IMR-90 (cell line): ENCODE measurements around the gene STIM1. TPM values are rescaled to one million over a fixed set of nuclear protein-coding genes. Genes with fewer than 3 reads are reported as not detected.
A peak's percentile ranks its signal among the peaks of the same experiment; 100 is the strongest.

Source experiments
- ATAC-seq: fragments of 200-7000 bp; cut with Tn5 transposase; 2 replicates; pipeline ENCODE4 v1.9.1; 2020; ENCODE audit warnings: low read depth, mild to moderate bottlenecking, moderate library complexity
- BruUV-seq: library from RNA; stranded (reverse); fragments of 400-500 nt; replicated peaks from 2 replicates; lab custom pipeline; 2021; lab: Mats Ljungman, UMichigan
- CTCF ChIA-PET: fragments of 300-600 bp; formaldehyde crosslinking; extraction: SDS; loops from one replicate; lab custom pipeline; 2021; ENCODE audit warnings: antibody characterized with exemption; lab: Yijun Ruan, JAX
- POLR2A ChIA-PET: fragments of 300-600 bp; sonication (Branson Sonifier 250); formaldehyde crosslinking; loops from one replicate; lab custom pipeline; 2022; ENCODE audit warnings: antibody characterized with exemption; ENCODE audit not compliant: unreplicated experiment; lab: Charles Lee
- DNase-seq: peaks from one replicate; pipeline ENCODE4 v3.0.0; 2013
- H2AFZ ChIP-seq: replicated peaks from 2 replicates; pipeline ENCODE3; 2013; ENCODE audit warnings: low read length, mild to moderate bottlenecking; ENCODE audit not compliant: poor library complexity
- H2AK5ac ChIP-seq: 2 replicates; pipeline ENCODE4 v1.6.1; 2013; ENCODE audit warnings: low read depth, low read length, inconsistent platforms
- H2AK9ac ChIP-seq: replicated peaks from 2 replicates; pipeline ENCODE3; 2013; ENCODE audit warnings: mild to moderate bottlenecking, low read depth, low read length, moderate library complexity; ENCODE audit not compliant: poor library complexity
- H2BK120ac ChIP-seq: 2 replicates; pipeline ENCODE4 v1.6.1; 2013; ENCODE audit warnings: low read depth, low read length, inconsistent platforms
- H2BK15ac ChIP-seq: 3 replicates; pipeline ENCODE4 v1.6.1; 2013; ENCODE audit warnings: low read depth, low read length, inconsistent platforms
- H2BK20ac ChIP-seq: 2 replicates; pipeline ENCODE4 v1.6.1; 2013; ENCODE audit warnings: low read depth, mild to moderate bottlenecking, inconsistent platforms, low read length, moderate library complexity
- H2BK5ac ChIP-seq: 2 replicates; pipeline ENCODE4 v1.6.1; 2013; ENCODE audit warnings: mild to moderate bottlenecking, low read depth, low read length, inconsistent platforms; ENCODE audit not compliant: poor library complexity, severe bottlenecking
- H3K14ac ChIP-seq: replicated peaks from 2 replicates; pipeline ENCODE4 v1.6.1; 2013; ENCODE audit warnings: low read depth, low read length, inconsistent platforms
- H3K18ac ChIP-seq: 2 replicates; pipeline ENCODE4 v1.6.1; 2013; ENCODE audit warnings: low read depth, low read length, control low read depth
- H3K23ac ChIP-seq: 2 replicates; pipeline ENCODE4 v1.6.1; 2013; ENCODE audit warnings: low read depth, low read length, inconsistent platforms
- H3K27ac ChIP-seq: 2 replicates; pipeline ENCODE4 v1.5.1; 2013; ENCODE audit warnings: mild to moderate bottlenecking, control low read depth, low read length; ENCODE audit not compliant: insufficient read depth
- H3K27me3 ChIP-seq: 2 replicates; pipeline ENCODE4 v1.6.1; 2013; ENCODE audit warnings: low read length; ENCODE audit not compliant: control insufficient read depth, insufficient read depth
- H3K36me3 ChIP-seq: 2 replicates; pipeline ENCODE4 v1.6.1; 2013; ENCODE audit warnings: low read length, mixed read lengths; ENCODE audit not compliant: control insufficient read depth, insufficient read depth
- H3K4ac ChIP-seq: 2 replicates; pipeline ENCODE4 v1.6.1; 2013; ENCODE audit warnings: low read depth, low read length, inconsistent platforms
- H3K4me1 ChIP-seq: 2 replicates; pipeline ENCODE4 v1.6.1; 2013; ENCODE audit warnings: low read length, mixed read lengths; ENCODE audit not compliant: control insufficient read depth, insufficient read depth
- H3K4me2 ChIP-seq: 2 replicates; pipeline ENCODE4 v1.6.1; 2013; ENCODE audit warnings: low read depth, mild to moderate bottlenecking, control low read depth, low read length, moderate library complexity
- H3K4me3 ChIP-seq: 2 replicates; pipeline ENCODE4 v1.5.1; 2013; ENCODE audit warnings: low read depth, mild to moderate bottlenecking, control low read depth, low read length, moderate library complexity; ENCODE audit not compliant: insufficient read depth
- H3K56ac ChIP-seq: 2 replicates; pipeline ENCODE4 v1.6.1; 2013; ENCODE audit warnings: low read length, inconsistent platforms; ENCODE audit not compliant: insufficient read depth; ENCODE audit errors: extremely low read depth
- H3K79me1 ChIP-seq, 2 experiments: 2 replicates each; pipeline ENCODE4 v1.6.1; 2013; ENCODE audit warnings: low read length in 2 of 2, inconsistent platforms in 1 of 2, low read depth in 1 of 2
- H3K9ac ChIP-seq: 2 replicates; pipeline ENCODE4 v1.6.1; 2013; ENCODE audit warnings: low read depth, low read length, control low read depth
- H3K9me1 ChIP-seq: 2 replicates; pipeline ENCODE4 v1.6.1; 2013; ENCODE audit warnings: low read length, inconsistent platforms; ENCODE audit not compliant: insufficient read depth
- H3K9me3 ChIP-seq: 2 replicates; pipeline ENCODE4 v1.6.1; 2013; ENCODE audit warnings: low read length; ENCODE audit not compliant: control insufficient read depth, insufficient read depth
- H4K20me1 ChIP-seq: 2 replicates; pipeline ENCODE4 v1.6.1; 2013; ENCODE audit warnings: low read length, inconsistent platforms; ENCODE audit not compliant: insufficient read depth
- H4K5ac ChIP-seq: 2 replicates; pipeline ENCODE4 v1.6.1; 2013; ENCODE audit warnings: mild to moderate bottlenecking, low read depth, low read length, control low read depth
- H4K8ac ChIP-seq, 2 experiments: 2 replicates each; pipeline ENCODE4 v1.6.1; 2013; ENCODE audit warnings: low read depth in 2 of 2, low read length in 2 of 2, control low read depth in 1 of 2, inconsistent platforms in 1 of 2
- H4K91ac ChIP-seq: 2 replicates; pipeline ENCODE4 v1.6.1; 2013; ENCODE audit warnings: low read depth, low read length, inconsistent platforms; ENCODE audit not compliant: insufficient read depth
- MAZ ChIP-seq: IDR thresholded peaks from 2 replicates; pipeline ENCODE4 v1.6.1; 2012; ENCODE audit warnings: low read depth, mild to moderate bottlenecking, low read length, improper control_type of control experiment, moderate library complexity, borderline replicate concordance
- RFX5 ChIP-seq: IDR thresholded peaks from 2 replicates; pipeline ENCODE4 v1.8.0; 2012; ENCODE audit warnings: low read depth, mild to moderate bottlenecking, low read length, moderate library complexity
- SMC3 ChIP-seq: fragments of 150-350 bp; IDR thresholded peaks from 2 replicates; pipeline ENCODE4 v1.6.1; 2016; ENCODE audit warnings: low read depth, mild to moderate bottlenecking, antibody characterized with exemption, low read length, moderate library complexity
- dilution Hi-C: fragments of 300-500 bp; cut with HindIII; formaldehyde crosslinking; loops from one replicate; pipeline ENCODE4 v1.14.3; 2018; ENCODE audit warnings: low sequenced_read_pairs; ENCODE audit not compliant: unreplicated experiment
- in situ Hi-C: fragments of 300-500 bp; cut with MboI; formaldehyde crosslinking; loops from 3 replicates; pipeline ENCODE4 v1.14.3; 2019; ENCODE audit warnings: low sequenced_read_pairs, inconsistent platforms, mixed read lengths
- intact Hi-C: fragments of 100-400 bp; cut with micrococcal nuclease; formaldehyde crosslinking; loops from 2 replicates; pipeline ENCODE4 v1.10.0; 2022
- polyA plus RNA-seq, 3 experiments: library from polyadenylated mRNA; depleted of rRNA; stranded (reverse); fragments of >200 nt; gene quantifications; 2 replicates each; pipeline ENCODE4 v1.2.3, GENCODE V29; 2012; ENCODE audit warnings: low replicate concordance in 1 of 3
- total RNA-seq: library from RNA; depleted of rRNA; stranded (reverse); fragments of >200 nt; gene quantifications from 2 replicates; pipeline ENCODE4 v1.2.3, GENCODE V29; 2012

Gene STIM1
- total and polyA plus RNA-seq, 2 of the 4 experiments (the other 2 are of a cell fraction), result 17.9 to 23.0 TPM

- H4K8ac ChIP-seq, result no peak overlapping the region
- no peak overlapping the region for H2BK120ac ChIP-seq
- no peak overlapping the region for H4K91ac ChIP-seq
- no peak overlapping the region for H4K5ac ChIP-seq
- no peak overlapping the region for H3K9ac ChIP-seq
- no peak overlapping the region for H3K27ac ChIP-seq
- H2BK20ac ChIP-seq, result no peak overlapping the region
- no peaks in the 10 kb centered on the region for H3K9me3 ChIP-seq
- no peak for ATAC-seq
- no peak overlapping the region for H3K14ac ChIP-seq
- H3K4me2 ChIP-seq, result no peak overlapping the region
- H3K4ac ChIP-seq, result no peak overlapping the region; the same call in 1 of the 2 replicates
- dilution Hi-C loops (no loop called here), in situ Hi-C loops (loop anchor here (5.0 kb wide), 1 partner anchor 224 kb away; no protein-coding TSS in a partner anchor), intact Hi-C loops (loop anchor here (10.0 kb wide), 2 partner anchors 287 to 367 kb away; no protein-coding TSS in a partner anchor)
- no peak overlapping the region for H3K4me3 ChIP-seq
- H2AK9ac ChIP-seq, result no peak overlapping the region
- no peak for DNase-seq
- H3K36me3 ChIP-seq, result no peaks in the 10 kb centered on the region; the same call in 1 of the 2 replicates
- no TSS peak for BruUV-seq
- H3K56ac ChIP-seq, result no peak overlapping the region
- no peak overlapping the region for H3K23ac ChIP-seq
- no peak overlapping the region for H2BK5ac ChIP-seq
- no peaks in the 10 kb centered on the region; the same call in 1 of the 2 replicates for H3K9me1 ChIP-seq
- H3K27me3 ChIP-seq, result no peaks in the 10 kb centered on the region
- H3K4me1 ChIP-seq, result 0 out of 2 replicates have a peak, but pooled peaks cover 5% of the 10 kb centered on the region
- ChIA-PET POLR2A (interaction anchor here (1.9 kb wide), 1 partner anchor 216 kb away, joined by 7 read pairs; the partner anchor contains the start of gene STIM1), CTCF (interaction anchor here (0.8 to 8.0 kb wide), 4 partner anchors 10 to 230 kb away, joined by 3 to 186 read pairs (median 12); partner anchors contain the start of genes RHOG and STIM1)
- no peak overlapping the region for H2AK5ac ChIP-seq
- no peaks in the 10 kb centered on the region for H4K20me1 ChIP-seq
- TF ChIP-seq SMC3 (no peak), RFX5 (no peak), MAZ (no peak)
- no peak overlapping the region for H2AFZ ChIP-seq
- no peak overlapping the region for H2BK15ac ChIP-seq
- H3K79me1 ChIP-seq, result no peaks in the 10 kb centered on the region
- H3K18ac ChIP-seq, result peak overlapping the region; percentile 40; the same call in 1 of the 2 replicates
Observed at GRCh38 chr11:4071325-4071724, 215.9 kb downstream of the STIM1 start.
